NCI-H2029 (cell line): ENCODE measurements around the gene BABAM2.

Source experiments
- DNase-seq: peaks from one replicate; lab custom pipeline; 2025; lab: John Stamatoyannopoulos, UW

BABAM2 gene

DNA sequence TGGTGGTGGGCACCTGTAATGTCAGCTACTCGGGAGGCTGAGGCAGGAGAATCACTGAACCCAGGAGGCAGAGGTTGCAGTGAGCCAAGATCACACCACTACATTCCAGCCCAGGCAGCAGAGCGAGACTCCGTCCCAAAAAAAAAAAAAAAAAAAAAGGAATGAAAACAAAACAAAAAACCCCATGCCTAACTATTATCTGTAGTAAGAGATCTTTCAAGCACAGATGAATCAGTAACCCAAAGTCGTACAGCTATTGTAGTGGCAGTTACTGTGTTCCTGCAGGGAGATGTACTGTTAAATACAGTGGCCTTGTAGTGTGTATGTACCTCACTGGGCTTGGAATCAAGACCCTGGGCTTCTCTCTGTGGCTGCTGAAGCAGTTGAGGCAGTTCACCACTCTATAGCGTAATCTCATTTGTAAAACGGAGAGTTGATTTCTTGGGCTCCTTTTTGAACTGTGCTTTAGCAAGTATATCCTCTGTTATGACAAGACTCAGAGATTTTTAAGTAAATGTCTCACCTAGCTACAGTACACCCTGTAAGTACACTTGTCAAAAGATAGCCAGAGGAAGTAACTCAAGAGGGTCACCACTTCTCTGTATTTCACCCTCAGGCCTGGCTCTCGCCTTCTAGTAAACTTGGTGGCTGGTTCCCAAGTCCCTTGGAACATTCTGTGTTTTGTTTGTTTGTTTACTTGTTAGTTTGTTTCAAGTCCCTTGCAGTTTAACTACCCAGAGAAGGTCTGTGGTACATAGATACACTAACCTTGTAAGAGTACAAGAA is 392.5 kb downstream of the BABAM2 start:
- no peak for DNase-seq

DNA sequence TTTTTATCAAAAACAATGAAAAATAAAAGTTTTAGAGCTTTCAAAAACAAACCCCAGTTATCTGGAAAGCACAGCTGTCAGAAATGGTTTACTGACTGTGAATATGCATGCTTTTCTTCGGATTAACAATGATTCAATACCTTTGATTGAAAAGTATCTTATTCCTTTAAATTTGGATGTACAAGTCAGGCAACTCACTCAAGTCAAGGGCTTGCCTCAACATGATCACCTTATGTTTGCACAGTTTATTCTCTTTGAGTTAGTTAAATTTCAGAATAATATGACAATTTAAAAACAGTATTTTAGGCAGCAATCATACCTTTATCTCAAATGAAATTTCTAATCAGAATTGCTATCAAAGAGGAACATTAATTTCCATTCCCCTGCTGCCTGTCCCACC is 393.3 kb downstream of the BABAM2 start:
- DNase-seq, result no peak

DNA sequence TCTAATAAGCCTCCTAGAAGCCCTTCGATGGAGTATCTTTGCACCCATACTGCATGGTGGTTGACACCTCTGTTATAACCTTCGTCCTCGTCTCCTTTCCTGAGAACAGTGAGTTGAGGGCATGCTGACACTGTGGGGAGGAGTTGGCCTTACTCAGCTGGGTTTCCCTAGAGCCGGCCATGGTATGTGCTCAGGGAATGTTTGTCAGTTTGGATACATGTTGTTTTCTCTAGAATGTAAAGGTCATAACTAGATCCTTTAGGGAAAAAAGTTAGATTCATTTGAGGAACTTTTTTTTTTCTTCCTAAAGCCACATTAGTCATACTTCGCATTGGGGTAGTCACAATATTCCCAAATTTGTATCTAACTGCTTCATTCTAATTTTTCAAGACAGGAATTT is 396.1 kb downstream of the BABAM2 start:
- no peak for DNase-seq

DNA sequence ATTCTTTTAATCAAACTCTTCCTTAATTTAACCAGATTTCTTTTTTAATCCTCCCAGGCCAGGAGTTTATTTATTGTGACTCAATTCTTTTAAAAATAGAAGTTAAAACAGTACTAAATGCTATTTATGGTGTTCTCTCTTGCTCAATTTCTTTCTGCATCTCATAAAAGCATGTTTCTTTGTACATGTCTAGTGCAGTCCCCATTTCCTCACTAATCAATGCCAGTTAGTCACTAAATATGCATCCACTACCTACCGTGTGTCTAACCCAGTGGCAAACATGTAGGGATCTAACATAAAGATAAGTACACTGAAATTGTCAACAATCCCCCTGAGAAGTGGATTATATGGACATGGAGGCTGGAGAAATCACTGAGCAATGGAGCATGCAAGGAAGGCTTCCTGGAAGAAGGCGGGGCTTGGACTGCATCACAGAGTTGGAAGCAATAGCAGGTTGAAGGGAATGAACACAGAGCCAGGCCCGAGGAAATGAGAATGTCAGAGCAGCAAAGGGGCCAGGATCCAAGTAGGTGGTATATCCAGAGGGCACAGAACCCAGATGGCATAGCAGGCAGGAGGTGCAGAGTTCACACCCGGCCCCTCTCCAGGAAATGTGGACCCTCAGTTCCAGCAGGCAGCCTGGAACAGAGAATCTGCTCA is 396.9 kb downstream of the BABAM2 start:
- DNase-seq, result no peak

DNA sequence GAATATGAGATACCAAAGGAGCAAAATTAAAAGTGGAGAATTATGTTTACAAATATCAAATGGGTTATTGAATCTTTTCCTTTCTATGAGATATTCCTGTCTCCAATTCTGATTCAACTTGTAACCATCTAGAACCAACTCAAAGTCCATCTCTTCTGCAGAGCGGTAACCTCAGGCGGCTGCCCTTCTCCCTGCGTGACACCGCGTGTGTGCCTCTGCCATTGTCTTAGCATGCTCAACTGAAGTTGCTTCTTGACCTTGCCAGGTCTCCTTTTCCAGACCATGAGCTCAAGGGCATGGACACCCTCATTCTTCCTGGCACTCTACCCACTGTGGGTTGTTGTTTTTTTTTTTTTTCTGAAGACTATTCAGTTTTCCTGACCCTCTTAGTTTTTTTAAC is 398.1 kb downstream of the BABAM2 start:
- DNase-seq, result no peak

DNA sequence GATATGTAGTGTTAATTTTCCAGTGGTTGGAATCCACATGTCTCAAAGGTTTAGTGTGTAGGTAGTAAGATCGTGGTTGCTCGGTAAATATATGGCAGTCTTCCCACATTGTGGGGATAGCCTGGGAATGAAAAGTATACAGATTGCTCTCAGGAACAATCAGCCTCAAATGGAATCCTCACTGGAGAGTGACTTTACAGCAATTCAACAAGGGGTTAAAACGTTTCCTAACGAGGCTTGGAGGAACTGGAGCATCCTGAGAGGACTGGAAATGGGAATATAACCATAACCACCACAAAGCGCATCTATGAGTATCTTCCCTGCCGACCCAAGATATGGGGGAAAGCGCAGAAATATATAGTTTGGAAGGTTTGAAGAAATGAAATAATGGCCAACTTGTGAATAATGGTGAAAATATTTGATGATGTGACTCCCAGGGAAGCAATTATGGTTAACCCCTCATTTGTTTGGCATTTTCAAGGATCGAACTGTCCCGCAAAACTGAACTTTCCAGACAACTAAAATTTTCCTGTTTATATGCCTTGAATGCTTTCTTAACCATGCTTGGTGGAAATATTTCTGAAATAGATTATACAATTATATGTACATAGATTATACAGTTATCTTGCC is 401.4 kb downstream of the BABAM2 start:
- DNase-seq, result no peak

DNA sequence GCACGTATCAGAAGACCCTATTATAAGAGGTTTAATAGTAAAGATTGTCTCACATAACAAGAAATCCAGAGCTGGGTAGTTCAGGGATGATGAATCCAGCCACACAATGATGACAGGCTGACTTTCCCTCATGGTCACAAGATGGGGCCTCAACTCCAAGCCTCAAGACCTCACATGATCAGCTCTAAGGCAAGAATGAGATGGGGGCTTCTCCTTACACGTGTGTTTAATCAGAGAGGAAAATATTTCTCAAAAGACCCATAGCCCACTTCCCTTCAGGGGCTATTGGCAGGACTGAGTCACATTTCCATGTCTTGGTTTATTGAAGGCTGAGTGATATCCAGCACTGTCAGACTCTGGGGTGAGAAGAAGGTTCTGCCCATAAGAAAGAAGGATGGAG is 402.0 kb downstream of the BABAM2 start:
- no peak for DNase-seq

DNA sequence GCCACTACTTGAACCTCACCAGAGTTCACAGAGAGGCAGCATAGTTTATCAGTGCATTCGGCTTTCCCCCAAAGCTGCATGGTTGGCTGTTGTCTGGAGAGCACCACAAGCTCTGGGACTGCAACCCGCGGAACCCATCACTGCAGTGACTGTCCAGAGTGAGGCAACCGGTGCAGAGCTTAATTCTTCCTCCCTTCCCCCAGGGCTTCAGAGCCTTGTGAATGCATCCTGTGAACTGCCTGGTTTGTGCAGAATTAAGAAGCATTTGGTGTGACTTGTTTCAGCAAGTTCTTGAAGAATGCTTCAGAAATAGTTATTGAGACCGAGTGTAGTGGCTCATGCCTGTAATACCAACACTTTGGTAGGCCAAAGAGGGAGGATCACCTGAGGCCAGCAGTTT is 402.9 kb downstream of the BABAM2 start:
- DNase-seq, result no peak

DNA sequence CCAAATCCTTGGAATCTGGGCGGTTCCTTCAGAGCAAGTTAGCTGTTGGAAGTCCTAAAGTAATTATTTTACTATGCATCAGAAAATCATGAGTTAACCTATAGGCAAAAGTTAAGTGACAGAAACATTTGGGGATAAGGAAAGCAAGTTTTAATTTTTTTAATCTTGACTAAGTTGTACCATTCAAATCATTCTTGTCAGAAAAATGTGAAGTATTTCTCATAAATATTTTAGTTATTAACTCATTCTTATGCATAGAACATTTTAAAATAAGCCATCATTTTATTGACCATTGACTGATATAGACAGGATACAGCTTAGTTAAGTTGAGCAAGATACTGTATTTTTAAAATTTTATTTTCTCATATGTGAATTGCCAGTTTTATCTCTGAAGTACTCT is 403.9 kb downstream of the BABAM2 start:
- no peak for DNase-seq

DNA sequence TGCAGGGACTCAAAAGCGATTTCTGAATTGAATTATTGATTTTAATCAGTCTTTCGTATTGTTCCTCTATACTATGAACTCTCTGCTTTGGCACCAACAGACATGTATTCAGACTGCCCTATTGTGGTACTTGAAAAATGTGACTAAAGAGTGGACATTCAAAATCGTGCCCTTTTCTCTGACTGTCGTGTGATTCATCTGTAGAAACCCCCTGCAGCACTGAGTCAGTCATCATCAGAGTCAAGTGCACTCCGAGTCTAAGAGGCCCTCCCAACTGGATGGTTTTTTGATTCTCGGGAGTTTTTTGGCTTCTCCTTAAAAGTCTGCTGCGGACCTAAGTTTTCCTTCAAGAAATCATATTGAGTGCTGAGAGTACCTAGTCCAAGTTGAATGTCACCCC is 405.7 kb downstream of the BABAM2 start:
- DNase-seq, result no peak

DNA sequence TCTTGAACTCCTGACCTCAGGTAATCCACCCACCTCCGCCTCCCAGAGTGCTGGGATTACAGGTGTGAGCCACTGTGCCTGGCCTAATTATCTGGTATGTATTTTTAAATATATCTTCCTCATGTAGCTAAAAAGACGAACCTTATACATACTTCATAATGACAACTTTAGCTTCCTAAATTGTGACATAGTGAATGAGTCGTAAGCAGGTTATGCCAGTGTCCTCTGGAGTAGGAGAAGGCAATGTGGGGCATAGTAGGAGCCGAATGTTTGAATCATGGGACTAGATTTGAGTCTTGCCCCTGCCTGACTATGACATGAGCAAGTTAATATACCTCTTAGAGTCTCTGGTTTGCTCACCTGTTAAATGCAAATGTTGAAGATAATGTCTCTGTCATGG is 406.4 kb downstream of the BABAM2 start:
- no peak for DNase-seq

DNA sequence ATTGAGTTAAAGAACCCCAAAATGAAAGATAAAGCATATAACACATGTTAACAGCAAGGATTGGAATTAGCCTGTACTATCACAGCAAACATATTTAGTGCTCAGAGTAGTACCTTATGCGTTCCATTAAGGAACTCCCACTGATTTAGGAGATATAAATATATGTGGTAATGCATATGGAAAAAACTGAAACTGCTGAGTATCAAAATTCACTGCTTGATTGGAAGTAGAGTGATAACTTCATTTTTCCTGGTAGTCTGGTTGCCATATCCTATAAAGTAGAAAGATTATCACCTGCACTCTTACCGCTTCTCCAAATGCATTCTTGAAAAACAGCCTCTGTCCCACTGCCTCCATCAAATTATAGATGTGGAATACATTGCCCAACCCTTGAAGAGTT is 407.0 kb downstream of the BABAM2 start:
- DNase-seq, result no peak

DNA sequence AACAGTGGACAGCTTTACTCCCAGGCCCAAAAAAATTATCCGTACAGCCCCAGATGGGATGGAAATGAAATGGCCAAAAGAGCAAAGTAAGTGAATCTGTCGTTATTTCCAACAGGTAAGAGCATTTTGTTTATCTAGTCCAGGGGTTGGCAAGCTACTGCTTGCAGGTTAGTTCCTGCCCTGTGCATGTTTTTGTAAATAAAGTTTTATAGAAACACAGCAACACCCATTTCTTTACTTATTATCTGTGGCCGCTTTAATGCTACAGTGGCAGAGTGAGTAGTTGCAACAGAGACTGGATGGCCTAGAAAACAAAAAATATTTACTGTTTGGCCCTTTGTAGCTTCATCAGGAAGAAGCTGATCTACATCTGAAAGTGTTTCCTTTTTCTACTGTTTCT is 407.9 kb downstream of the BABAM2 start:
- DNase-seq, result no peak

DNA sequence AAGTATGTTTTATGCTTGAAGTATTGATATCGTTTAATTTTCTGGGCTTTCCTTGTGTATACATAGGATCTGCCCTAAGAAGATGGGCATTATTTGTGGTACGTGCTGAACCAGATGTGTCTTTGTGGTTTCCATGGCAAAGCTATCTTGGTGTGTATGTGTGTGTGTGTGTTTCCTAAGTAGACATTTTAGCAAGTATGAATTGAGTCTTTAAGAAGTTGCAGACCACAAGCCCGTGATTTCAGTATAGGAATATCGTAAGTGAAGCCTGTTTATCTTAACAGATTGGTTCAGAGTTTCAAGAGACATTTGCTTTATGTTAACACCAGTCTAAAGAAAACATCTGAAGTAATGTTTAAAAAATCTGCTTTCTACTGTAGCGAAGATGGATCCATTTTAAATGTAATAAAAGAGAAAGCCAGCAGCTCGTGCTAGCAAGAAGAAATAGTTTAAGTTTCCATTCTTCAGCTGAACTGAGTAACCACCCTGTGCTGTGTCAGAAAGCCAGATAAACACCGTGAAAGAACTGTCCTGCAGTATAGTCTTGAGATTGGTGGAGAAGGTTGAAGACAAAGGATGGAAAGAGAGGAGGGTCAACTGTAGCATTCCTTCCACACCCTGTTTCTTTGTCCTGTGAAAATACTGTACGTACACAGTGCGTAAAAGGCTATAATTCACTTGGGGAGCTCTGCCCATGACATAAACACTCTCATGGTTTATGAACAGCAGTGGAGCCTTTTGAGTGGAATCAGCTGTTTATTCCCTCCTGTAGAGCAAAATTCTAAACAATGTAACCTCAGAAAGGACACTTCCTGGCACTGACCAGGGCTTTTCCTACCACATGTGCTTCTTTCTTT is 410.2 kb downstream of the BABAM2 start:
- no peak for DNase-seq

DNA sequence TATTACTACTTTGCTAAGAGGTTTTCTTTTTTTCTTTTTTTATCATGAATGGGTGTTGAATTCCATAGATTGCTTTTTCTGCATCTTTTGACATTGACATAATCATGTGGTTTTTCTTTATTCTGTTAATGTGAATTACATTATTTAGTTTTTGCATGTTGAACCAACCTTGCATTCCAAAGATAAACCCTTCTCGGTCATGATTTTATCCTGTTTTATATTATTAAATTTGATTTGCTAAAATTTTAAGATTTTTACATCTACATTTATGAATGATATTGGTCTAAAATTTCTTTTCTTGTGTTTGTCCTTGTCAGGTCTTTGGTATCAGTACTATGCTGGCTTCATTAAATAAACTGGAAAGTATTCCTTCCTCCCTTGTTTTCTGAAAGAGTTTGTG is 414.7 kb downstream of the BABAM2 start:
- DNase-seq, result no peak

DNA sequence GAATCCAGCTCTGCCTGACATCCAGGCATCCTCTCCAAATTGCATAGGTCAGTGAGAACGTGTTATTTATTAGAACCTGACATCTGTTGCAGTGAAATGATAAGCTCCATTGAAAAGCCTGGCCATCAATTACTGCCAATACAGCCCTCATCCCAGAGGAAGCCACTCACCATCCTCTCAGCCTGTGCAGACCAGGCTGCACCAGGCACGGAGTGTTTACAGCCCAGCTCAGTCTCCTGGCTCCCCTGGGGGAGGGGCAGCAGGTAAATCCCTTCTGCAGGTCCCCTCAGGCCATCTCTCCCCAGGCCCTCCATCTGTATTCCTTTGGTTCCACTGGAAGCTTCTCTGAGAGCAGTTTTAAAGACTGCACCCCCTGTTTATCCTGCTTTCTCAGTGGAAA is 419.6 kb downstream of the BABAM2 start:
- DNase-seq, result no peak

DNA sequence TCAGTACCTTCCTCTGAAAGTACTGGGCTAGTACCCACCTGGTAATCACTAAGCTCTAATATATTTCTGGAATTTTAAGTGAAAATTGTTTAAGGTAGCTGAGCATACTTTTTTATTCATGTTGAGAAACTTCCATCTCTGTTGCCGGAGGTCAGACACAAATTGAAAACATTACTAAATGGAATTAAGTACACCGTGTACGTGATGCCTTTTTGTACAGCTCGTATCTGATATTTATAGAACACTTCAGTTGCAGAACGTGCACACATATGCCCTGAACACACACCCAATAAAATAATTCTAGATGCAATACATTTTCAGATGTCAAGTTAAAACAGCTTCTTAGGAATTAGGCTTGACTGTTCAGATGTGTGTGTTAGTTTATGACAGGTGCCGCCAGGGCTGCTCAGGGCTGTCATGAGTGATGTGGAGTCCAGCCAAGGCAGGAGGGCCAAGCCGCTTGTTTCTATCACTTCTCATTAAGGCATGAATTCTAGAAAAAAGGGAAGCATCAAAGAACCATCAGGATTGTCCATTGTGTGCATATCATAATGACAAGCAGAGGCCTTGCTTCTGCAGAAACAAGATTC is 421.2 kb downstream of the BABAM2 start:
- no peak for DNase-seq

DNA sequence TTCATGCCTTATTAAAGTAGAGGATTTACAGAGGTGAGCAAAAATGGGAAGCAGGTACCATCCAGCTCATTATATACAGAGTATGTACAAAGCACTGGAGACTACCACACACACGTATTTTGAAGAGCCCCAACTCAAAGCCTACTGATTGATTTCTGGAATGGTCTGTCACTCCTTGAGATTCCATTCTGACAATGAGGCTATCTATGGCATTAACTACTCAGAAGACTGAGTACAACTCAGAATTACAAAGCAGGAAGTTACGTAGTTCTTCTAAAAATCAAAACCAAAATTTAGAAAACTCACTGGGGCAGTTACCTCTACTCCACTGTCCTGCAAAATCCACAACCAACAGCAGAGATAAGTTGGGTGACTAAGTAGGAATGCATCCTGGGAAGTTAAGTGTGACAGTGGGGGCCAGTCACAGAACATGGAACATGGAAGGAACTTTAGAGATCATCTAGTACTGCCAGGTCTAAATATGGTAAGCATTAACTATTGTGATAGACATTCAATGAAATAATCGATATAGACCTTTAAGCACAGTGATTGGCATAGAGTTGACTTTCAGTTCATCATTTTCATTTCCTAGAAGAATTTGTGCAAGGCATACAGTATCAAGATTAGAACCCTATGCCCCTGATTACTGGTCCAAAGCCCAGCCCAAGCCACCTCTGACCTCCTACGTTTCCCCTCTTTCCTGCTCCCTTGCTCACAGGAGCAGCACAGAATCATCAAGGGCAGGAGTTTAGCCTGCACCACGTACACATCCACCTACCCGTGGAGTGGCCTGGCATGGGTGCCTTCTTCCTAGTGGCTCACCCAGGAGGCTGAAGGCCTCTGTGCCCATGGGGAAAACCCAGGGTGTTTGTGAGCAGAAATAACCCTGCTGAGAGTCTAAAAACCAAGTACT is 422.0 kb downstream of the BABAM2 start:
- no peak for DNase-seq

DNA sequence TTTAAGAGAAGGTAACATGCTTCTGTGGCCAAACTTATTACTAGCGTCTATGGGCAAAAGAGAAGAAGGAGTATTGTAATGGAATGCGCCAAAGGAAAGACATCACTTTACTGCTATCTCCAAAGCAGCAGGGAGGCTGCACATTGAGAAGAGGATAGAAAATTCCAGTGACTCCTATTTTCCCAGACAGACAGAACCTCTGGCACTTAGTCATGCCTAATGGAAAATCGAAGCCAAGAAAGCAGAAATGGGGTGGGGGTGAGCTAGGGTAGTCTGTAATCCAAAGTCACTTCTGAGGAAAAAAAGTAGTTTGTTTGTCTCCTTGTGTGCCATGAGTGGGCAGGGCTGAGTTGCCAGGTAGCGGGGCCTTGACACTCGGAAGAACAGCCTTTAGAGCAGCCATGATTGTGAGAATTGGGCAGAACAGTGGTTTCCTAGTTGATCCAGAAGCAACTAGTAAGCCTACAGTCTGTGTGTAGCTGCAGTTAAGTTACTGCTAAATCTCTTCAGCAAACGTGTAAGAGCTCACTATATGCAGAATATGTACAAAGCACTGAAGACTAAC is 422.8 kb downstream of the BABAM2 start:
- DNase-seq, result no peak

DNA sequence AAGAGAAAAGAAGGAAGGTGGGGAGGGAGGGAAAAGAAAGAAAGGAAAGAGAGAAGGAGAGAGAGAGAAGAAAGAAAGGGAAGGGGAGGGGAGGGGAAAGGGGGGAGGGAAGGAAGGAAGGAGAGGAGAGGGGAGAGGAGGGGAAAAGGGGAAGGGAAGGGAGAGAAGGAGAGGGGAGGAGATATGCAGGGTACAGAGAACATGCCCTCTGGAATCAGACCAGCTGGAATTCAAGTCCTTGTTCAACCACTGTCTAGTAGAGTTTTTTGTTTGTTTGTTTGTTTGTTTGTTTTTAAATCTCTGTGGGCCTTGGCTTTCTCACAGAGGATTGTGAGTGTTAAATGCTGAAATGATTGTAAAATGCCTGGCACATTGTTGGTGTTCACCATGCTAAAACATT is 424.4 kb downstream of the BABAM2 start:
- DNase-seq, result no peak
